ENCODE measurements around the gene YTHDC2. TPM values are rescaled to one million over a fixed set of nuclear protein-coding genes. Genes with fewer than 3 reads are reported as not detected.

YTHDC2 gene
- total RNA-seq, 1 donor from 2014 or later: 28.6 TPM

- no peak overlapping the region for H3K4me3 Mint-ChIP-seq (ENCODE audit: unreplicated experiment)
- TF ChIP-seq, protein P1, sequence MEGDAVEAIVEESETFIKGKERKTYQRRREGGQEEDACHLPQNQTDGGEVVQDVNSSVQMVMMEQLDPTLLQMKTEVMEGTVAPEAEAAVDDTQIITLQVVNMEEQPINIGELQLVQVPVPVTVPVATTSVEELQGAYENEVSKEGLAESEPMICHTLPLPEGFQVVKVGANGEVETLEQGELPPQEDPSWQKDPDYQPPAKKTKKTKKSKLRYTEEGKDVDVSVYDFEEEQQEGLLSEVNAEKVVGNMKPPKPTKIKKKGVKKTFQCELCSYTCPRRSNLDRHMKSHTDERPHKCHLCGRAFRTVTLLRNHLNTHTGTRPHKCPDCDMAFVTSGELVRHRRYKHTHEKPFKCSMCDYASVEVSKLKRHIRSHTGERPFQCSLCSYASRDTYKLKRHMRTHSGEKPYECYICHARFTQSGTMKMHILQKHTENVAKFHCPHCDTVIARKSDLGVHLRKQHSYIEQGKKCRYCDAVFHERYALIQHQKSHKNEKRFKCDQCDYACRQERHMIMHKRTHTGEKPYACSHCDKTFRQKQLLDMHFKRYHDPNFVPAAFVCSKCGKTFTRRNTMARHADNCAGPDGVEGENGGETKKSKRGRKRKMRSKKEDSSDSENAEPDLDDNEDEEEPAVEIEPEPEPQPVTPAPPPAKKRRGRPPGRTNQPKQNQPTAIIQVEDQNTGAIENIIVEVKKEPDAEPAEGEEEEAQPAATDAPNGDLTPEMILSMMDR (IDR thresholded peaks at IDR 0.05; ENCODE audit: unreplicated experiment): no peak
- no peak for DNase-seq (ENCODE audit: low spot score)
- H3K27ac Mint-ChIP-seq (ENCODE audit: unreplicated experiment): no peak overlapping the region
- H3K4me1 Mint-ChIP-seq (ENCODE audit: unreplicated experiment): no peaks in the 10 kb centered on the region
- no peaks in the 10 kb centered on the region for H3K36me3 Mint-ChIP-seq (ENCODE audit: low read depth, unreplicated experiment)
- H3K9me3 Mint-ChIP-seq (ENCODE audit: unreplicated experiment): no peaks in the 10 kb centered on the region
- no peaks in the 10 kb centered on the region for H3K27me3 Mint-ChIP-seq (ENCODE audit: unreplicated experiment)
Measured at GRCh38 chr5:113505181-113505580, 8.3 kb upstream of the YTHDC2 start.

- H3K4me3 Mint-ChIP-seq (ENCODE audit: unreplicated experiment): no peak overlapping the region
- no peak overlapping the region for H3K27ac Mint-ChIP-seq (ENCODE audit: unreplicated experiment)
- TF ChIP-seq, protein P1 (IDR thresholded peaks at IDR 0.05; ENCODE audit: unreplicated experiment): no peak
- no peak for DNase-seq (ENCODE audit: low spot score)
- H3K9me3 Mint-ChIP-seq (ENCODE audit: unreplicated experiment): no peaks in the 10 kb centered on the region
- H3K36me3 Mint-ChIP-seq (ENCODE audit: low read depth, unreplicated experiment): no peaks in the 10 kb centered on the region
- H3K27me3 Mint-ChIP-seq (ENCODE audit: unreplicated experiment): no peaks in the 10 kb centered on the region
- H3K4me1 Mint-ChIP-seq (ENCODE audit: unreplicated experiment): no peaks in the 10 kb centered on the region
Measured at GRCh38 chr5:113507601-113508000, 5.9 kb upstream of the YTHDC2 start.

DNA sequence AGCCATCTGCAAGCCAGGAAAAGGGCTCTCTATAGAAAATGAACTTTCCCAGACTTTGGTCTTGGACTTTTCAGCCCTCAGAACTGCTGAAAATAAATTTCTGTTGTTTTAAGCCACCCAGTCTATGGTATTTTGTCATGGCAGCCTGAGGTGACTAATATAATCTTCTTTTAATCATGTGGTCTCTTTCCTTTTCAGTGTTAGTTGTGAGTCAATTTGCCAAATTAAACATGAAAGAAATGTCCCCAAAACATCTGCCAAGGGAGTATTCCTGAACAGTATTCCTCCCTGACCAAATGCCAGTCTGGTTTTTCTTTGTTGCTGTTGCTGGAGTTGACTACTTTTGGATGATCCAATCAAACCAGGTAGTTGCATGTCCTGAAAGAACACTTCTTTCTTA, 4.7 kb upstream of the YTHDC2 start:
- no peak for DNase-seq (ENCODE audit: low spot score)
- no peak overlapping the region for H3K27ac Mint-ChIP-seq (ENCODE audit: unreplicated experiment)
- no peaks in the 10 kb centered on the region for H3K9me3 Mint-ChIP-seq (ENCODE audit: unreplicated experiment)
- no peak overlapping the region for H3K4me3 Mint-ChIP-seq (ENCODE audit: unreplicated experiment)
- TF ChIP-seq, protein P1 (IDR thresholded peaks at IDR 0.05; ENCODE audit: unreplicated experiment): no peak
- no peaks in the 10 kb centered on the region for H3K36me3 Mint-ChIP-seq (ENCODE audit: low read depth, unreplicated experiment)
- peaks cover 2% of the 10 kb centered on the region for H3K4me1 Mint-ChIP-seq (ENCODE audit: unreplicated experiment)
- H3K27me3 Mint-ChIP-seq (ENCODE audit: unreplicated experiment): no peaks in the 10 kb centered on the region

DNA sequence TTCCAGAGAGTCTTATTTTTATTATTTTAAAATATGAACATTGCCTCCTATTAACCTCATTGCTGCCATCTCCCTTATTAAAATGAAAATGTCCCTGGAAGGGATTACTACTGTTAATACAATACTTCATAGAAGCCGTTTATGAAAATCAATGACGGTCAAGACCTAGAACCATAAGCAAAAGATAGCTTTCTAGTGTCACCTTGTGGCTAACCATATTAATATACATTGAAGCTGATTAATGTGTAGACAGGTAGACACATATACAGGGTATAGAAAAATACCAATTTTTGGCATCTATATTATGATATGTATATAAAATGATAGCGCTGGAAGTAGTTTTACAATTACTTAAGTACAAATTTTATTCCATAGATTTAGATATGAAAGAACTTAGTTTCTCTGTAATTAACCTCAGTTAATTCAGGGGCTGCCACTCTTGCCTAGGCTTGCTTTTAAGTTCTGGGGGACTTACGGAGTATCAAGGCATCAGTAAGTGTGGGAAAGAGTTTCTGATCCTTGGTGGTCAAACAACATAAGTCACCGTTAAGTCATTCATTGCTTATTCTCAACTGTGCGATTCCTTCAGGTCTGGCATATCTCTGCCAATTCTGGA, 2.5 kb upstream of the YTHDC2 start:
- DNase-seq (ENCODE audit: low spot score): no peak
- H3K4me3 Mint-ChIP-seq (ENCODE audit: unreplicated experiment): no peak overlapping the region

GRCh38 chr5:113512341-113512740, 1.2 kb upstream of the YTHDC2 start:
- no peaks in the 10 kb centered on the region for H3K36me3 Mint-ChIP-seq (ENCODE audit: low read depth, unreplicated experiment)
- TF ChIP-seq, protein P1 (IDR thresholded peaks at IDR 0.05; ENCODE audit: unreplicated experiment): no peak
- no peak for DNase-seq (ENCODE audit: low spot score)
- peaks cover 13% of the 10 kb centered on the region for H3K4me1 Mint-ChIP-seq (ENCODE audit: unreplicated experiment)
- no peaks in the 10 kb centered on the region for H3K9me3 Mint-ChIP-seq (ENCODE audit: unreplicated experiment)
- no peak overlapping the region for H3K4me3 Mint-ChIP-seq (ENCODE audit: unreplicated experiment)
- no peak overlapping the region for H3K27ac Mint-ChIP-seq (ENCODE audit: unreplicated experiment)
- H3K27me3 Mint-ChIP-seq (ENCODE audit: unreplicated experiment): no peaks in the 10 kb centered on the region

More for the DNA sequence above, 2.5 kb upstream of the YTHDC2 start:
- Mint-ChIP-seq H3K9me3 (ENCODE audit: unreplicated experiment) (no peaks in the 10 kb centered on the region), H3K27ac (ENCODE audit: unreplicated experiment) (no peak overlapping the region), H3K4me1 (ENCODE audit: unreplicated experiment) (peaks cover 11% of the 10 kb centered on the region), H3K27me3 (ENCODE audit: unreplicated experiment) (no peaks in the 10 kb centered on the region), H3K36me3 (ENCODE audit: low read depth, unreplicated experiment) (no peaks in the 10 kb centered on the region)
- TF ChIP-seq, protein P1 (IDR thresholded peaks at IDR 0.05; ENCODE audit: unreplicated experiment): no peak

Data from endothelial cell (in vitro differentiated cells).